HUES48 (cell line): ENCODE measurements around the gene EFNA2.

ENCODE experiments used
- H3K27ac ChIP-seq: one replicate; pipeline ENCODE4 v1.7.0; 2013; ENCODE audit warnings: low read depth, low read length, inconsistent platforms
- H3K27me3 ChIP-seq: 2 replicates; pipeline ENCODE4 v1.6.1; 2013; ENCODE audit warnings: mild to moderate bottlenecking, low read length; ENCODE audit not compliant: control insufficient read depth, insufficient read depth
- H3K36me3 ChIP-seq: 2 replicates; pipeline ENCODE4 v1.6.1; 2013; ENCODE audit warnings: low read length; ENCODE audit not compliant: control insufficient read depth, insufficient read depth
- H3K4me1 ChIP-seq: 2 replicates; pipeline ENCODE4 v1.6.1; 2013; ENCODE audit warnings: mild to moderate bottlenecking, low read length; ENCODE audit not compliant: control insufficient read depth, insufficient read depth
- H3K4me3 ChIP-seq: 2 replicates; pipeline ENCODE4 v1.5.1; 2013; ENCODE audit warnings: mild to moderate bottlenecking, low read depth, low read length
- H3K9ac ChIP-seq: 2 replicates; pipeline ENCODE4 v1.6.1; 2013; ENCODE audit warnings: mild to moderate bottlenecking, low read depth, low read length, moderate library complexity
- H3K9me3 ChIP-seq: 2 replicates; pipeline ENCODE4 v1.6.1; 2013; ENCODE audit warnings: low read length; ENCODE audit not compliant: control insufficient read depth, insufficient read depth

EFNA2 gene

DNA sequence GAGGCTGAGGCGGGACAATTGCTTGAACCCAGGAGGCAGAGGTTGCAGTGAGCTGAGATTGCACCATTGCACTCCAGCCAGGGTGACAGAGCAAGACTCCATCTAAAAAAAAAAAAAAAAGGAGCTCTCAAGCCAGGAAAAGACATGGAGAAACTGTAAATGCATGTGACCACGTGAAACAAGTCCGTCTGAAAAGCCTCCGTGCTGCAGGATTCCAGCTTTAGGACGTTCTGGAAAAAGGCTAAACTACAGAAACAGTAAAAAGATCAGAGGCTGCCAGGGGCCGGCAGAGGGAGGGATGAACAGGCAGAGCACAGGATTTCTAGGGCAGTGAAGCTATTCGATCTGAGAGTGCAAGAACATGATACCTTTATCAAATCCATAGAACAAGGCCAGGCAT is 57.4 kb downstream of the EFNA2 start:
- Histone ChIP-seq H3K4me1 (no peaks in the 10 kb centered on the region), H3K36me3 (no peaks in the 10 kb centered on the region), H3K9ac (no peak overlapping the region), H3K9me3 (no peaks in the 10 kb centered on the region), H3K27ac (no peak overlapping the region), H3K4me3 (no peak overlapping the region), H3K27me3 (no peaks in the 10 kb centered on the region)

GRCh38 chr19:1349211-1349610 is 63.5 kb downstream of the EFNA2 start:
- Histone ChIP-seq H3K4me3 (no peak overlapping the region), H3K4me1 (no peaks in the 10 kb centered on the region), H3K9ac (no peak overlapping the region), H3K27me3 (no peaks in the 10 kb centered on the region), H3K27ac (no peak overlapping the region), H3K9me3 (no peaks in the 10 kb centered on the region), H3K36me3 (no peaks in the 10 kb centered on the region)

DNA sequence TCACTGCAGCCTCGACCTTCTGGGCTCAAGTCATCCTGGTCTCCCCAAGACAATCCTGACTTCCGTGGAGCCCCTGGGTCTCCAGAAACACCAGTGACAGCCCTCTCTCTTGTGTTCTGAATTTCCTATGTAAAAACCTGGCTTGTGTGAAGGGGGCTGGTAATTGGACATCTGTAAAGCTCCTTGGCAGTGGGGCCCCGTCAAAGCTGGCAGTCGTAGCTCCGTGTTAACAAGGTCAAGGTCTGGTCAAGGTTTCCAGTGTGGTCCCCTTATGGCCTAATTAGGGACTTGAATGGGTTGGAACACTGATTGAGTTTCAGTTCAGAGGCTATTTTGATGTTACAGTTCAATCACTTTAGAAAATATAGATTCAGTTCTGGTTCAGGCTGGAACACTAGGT is 65.2 kb downstream of the EFNA2 start:
- H3K36me3 ChIP-seq, result no peaks in the 10 kb centered on the region
- H3K4me1 ChIP-seq, result peaks cover 4% of the 10 kb centered on the region
- no peaks in the 10 kb centered on the region for H3K27me3 ChIP-seq
- H3K9ac ChIP-seq, result no peak overlapping the region
- no peaks in the 10 kb centered on the region for H3K9me3 ChIP-seq
- H3K27ac ChIP-seq, result no peak overlapping the region
- H3K4me3 ChIP-seq, result no peak overlapping the region
